WTC11 (cell line): ENCODE data around the gene PCGF3. TPM values are rescaled to one million over a fixed set of nuclear protein-coding genes. Genes with fewer than 3 reads are reported as not detected.

Experiments
- ATAC-seq: fragments of 200-7000 bp; cut with Tn5 transposase; 2 replicates; pipeline ENCODE4 v1.10.0; 2021; ENCODE audit warnings: mild to moderate bottlenecking, moderate library complexity
- CTCF ChIA-PET: fragments of 300-600 bp; sonication (Branson Sonifier 250); formaldehyde crosslinking; loops from one replicate; lab custom pipeline; 2021; ENCODE audit warnings: antibody characterized with exemption; lab: Charles Lee
- POLR2A ChIA-PET: fragments of 350-600 bp; sonication (Branson Sonifier 250); formaldehyde crosslinking; loops from one replicate; lab custom pipeline; 2021; ENCODE audit warnings: antibody characterized with exemption; lab: Charles Lee
- DNase-seq: peaks from one replicate; pipeline ENCODE4 v3.0.0; 2021; ENCODE audit warnings: low spot score
- H3K27ac Mint-ChIP-seq: 2 replicates; pipeline ENCODE4 v1.8.0; 2021; ENCODE audit warnings: mixed read lengths
- H3K27me3 Mint-ChIP-seq: 2 replicates; pipeline ENCODE4 v1.8.0; 2021; ENCODE audit warnings: low read depth, mild to moderate bottlenecking, moderate library complexity, mixed read lengths
- H3K36me3 Mint-ChIP-seq: 2 replicates; pipeline ENCODE4 v1.8.0; 2021; ENCODE audit warnings: mixed read lengths
- H3K4me1 Mint-ChIP-seq: 2 replicates; pipeline ENCODE4 v1.8.0; 2022; ENCODE audit warnings: mixed read lengths
- H3K4me3 Mint-ChIP-seq: 2 replicates; pipeline ENCODE4 v1.8.0; 2021; ENCODE audit warnings: mild to moderate bottlenecking, moderate library complexity, mixed read lengths
- H3K9me3 Mint-ChIP-seq: 2 replicates; pipeline ENCODE4 v1.8.0; 2021; ENCODE audit warnings: mixed read lengths
- ETV6 ChIP-seq: sonication (generic); formaldehyde crosslinking; IDR thresholded peaks from 2 replicates; pipeline ENCODE4 v1.8.1; 2022; ENCODE audit warnings: mild to moderate bottlenecking, missing genetic modification reagents
- GABPB1 ChIP-seq: sonication (generic); formaldehyde crosslinking; IDR thresholded peaks from 2 replicates; pipeline ENCODE4 v1.8.1; 2023; ENCODE audit warnings: mild to moderate bottlenecking, missing genetic modification reagents
- GRHL2 ChIP-seq: fragments of 250-450 bp; sonication (Bioruptor Pico); IDR thresholded peaks from 2 replicates; pipeline ENCODE4 v1.8.0; 2022; ENCODE audit warnings: mild to moderate bottlenecking, moderate library complexity; ENCODE audit not compliant: insufficient replicate concordance, severe bottlenecking
- SMAD4 ChIP-seq: sonication (generic); formaldehyde crosslinking; IDR thresholded peaks from 2 replicates; pipeline ENCODE4 v1.8.0; 2022; ENCODE audit warnings: mild to moderate bottlenecking, missing genetic modification reagents
- SP1 ChIP-seq: sonication (generic); formaldehyde crosslinking; conservative IDR thresholded peaks from 2 replicates; pipeline ENCODE4 v1.8.1; 2022; ENCODE audit warnings: missing genetic modification reagents
- TP53 ChIP-seq: sonication (generic); formaldehyde crosslinking; IDR thresholded peaks from 2 replicates; pipeline ENCODE4 v1.8.1; 2023; ENCODE audit warnings: mild to moderate bottlenecking, missing genetic modification reagents
- ZNF138 ChIP-seq: sonication (generic); formaldehyde crosslinking; conservative IDR thresholded peaks from 2 replicates; pipeline ENCODE4 v1.8.1; 2022; ENCODE audit warnings: mild to moderate bottlenecking, moderate library complexity, missing genetic modification reagents
- ZNF219 ChIP-seq: sonication (generic); formaldehyde crosslinking; IDR thresholded peaks from 2 replicates; pipeline ENCODE4 v1.8.0; 2023; ENCODE audit warnings: missing genetic modification reagents, mild to moderate bottlenecking, borderline replicate concordance
- total RNA-seq: library from RNA; stranded (reverse); gene quantifications from 3 replicates; pipeline ENCODE4 v1.2.3, GENCODE V29; 2021
- TF ChIP-seq, protein P1 (sequence below): fragments of 250-450 bp; sonication (Bioruptor Pico); IDR thresholded peaks from 2 replicates; pipeline ENCODE4 v2.1.2; 2022; ENCODE audit warnings: mild to moderate bottlenecking, moderate library complexity
- TF ChIP-seq, protein P2 (sequence below): sonication (generic); formaldehyde crosslinking; IDR thresholded peaks from 2 replicates; pipeline ENCODE4 v1.8.0; 2022; ENCODE audit warnings: missing genetic modification reagents
- TF ChIP-seq, protein P3 (sequence below): sonication (generic); formaldehyde crosslinking; IDR thresholded peaks from 2 replicates; pipeline ENCODE4 v1.8.0; 2022; ENCODE audit warnings: mild to moderate bottlenecking, missing genetic modification reagents
- TF ChIP-seq, protein P4 (sequence below): sonication (generic); formaldehyde crosslinking; IDR thresholded peaks from 2 replicates; pipeline ENCODE4 v1.8.1; 2022; ENCODE audit warnings: mild to moderate bottlenecking, missing genetic modification reagents, moderate library complexity, borderline replicate concordance
- TF ChIP-seq, protein P5 (sequence below): fragments of 250-450 bp; sonication (Bioruptor Pico); IDR thresholded peaks from 2 replicates; pipeline ENCODE4 v1.9.0; 2021; ENCODE audit warnings: mild to moderate bottlenecking, borderline replicate concordance

PCGF3 gene
- total RNA-seq, 1 experiment from 2014 or later, result 65.7 TPM

DNA sequence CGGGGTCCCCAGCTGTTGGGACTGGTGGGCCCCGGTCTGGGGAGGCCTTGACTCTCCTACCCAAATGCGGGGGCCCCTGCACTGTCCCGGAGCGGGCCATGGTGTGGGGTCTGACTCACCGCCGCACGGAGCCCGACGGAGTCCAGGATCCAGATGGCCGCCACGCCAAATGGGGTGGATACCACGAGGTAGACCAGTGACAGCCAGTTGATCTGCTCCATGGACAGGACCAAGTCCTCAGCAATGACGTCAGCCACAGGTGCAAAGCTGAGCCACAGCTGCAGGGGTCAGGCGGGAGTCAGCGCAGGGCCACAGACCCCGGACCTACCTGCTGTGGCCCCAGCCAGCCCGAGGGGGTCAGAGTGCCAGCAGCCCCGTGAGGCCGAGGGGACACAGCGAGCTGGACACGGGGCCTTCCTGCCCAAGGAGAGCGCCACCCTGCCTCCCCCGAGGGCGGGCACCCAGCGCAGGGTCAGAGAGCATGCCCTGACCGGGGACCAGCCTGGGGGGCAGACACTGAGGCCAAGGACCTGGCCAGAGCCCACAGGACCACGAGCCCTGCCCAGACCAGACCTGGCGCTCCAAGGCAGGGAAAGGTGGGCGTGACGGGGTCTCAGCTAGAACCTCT, 19.1 kb upstream of the PCGF3 start:
- DNase-seq, result no peak
- Mint-ChIP-seq H3K27ac (no peak overlapping the region), H3K4me3 (no peak overlapping the region), H3K36me3 (no peaks in the 10 kb centered on the region), H3K4me1 (peaks cover 12% of the 10 kb centered on the region), H3K27me3 (peaks cover 5% of the 10 kb centered on the region), H3K9me3 (no peaks in the 10 kb centered on the region)
- TF ChIP-seq, protein P1, sequence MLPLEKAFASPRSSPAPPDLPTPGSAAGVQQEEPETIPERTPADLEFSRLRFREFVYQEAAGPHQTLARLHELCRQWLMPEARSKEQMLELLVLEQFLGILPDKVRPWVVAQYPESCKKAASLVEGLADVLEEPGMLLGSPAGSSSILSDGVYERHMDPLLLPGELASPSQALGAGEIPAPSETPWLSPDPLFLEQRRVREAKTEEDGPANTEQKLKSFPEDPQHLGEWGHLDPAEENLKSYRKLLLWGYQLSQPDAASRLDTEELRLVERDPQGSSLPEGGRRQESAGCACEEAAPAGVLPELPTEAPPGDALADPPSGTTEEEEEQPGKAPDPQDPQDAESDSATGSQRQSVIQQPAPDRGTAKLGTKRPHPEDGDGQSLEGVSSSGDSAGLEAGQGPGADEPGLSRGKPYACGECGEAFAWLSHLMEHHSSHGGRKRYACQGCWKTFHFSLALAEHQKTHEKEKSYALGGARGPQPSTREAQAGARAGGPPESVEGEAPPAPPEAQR (CRISPR knock-in tag), result no peak
- no peak for TF ChIP-seq ETV6
- no peak for TF ChIP-seq GABPB1
- TF ChIP-seq, protein P2, sequence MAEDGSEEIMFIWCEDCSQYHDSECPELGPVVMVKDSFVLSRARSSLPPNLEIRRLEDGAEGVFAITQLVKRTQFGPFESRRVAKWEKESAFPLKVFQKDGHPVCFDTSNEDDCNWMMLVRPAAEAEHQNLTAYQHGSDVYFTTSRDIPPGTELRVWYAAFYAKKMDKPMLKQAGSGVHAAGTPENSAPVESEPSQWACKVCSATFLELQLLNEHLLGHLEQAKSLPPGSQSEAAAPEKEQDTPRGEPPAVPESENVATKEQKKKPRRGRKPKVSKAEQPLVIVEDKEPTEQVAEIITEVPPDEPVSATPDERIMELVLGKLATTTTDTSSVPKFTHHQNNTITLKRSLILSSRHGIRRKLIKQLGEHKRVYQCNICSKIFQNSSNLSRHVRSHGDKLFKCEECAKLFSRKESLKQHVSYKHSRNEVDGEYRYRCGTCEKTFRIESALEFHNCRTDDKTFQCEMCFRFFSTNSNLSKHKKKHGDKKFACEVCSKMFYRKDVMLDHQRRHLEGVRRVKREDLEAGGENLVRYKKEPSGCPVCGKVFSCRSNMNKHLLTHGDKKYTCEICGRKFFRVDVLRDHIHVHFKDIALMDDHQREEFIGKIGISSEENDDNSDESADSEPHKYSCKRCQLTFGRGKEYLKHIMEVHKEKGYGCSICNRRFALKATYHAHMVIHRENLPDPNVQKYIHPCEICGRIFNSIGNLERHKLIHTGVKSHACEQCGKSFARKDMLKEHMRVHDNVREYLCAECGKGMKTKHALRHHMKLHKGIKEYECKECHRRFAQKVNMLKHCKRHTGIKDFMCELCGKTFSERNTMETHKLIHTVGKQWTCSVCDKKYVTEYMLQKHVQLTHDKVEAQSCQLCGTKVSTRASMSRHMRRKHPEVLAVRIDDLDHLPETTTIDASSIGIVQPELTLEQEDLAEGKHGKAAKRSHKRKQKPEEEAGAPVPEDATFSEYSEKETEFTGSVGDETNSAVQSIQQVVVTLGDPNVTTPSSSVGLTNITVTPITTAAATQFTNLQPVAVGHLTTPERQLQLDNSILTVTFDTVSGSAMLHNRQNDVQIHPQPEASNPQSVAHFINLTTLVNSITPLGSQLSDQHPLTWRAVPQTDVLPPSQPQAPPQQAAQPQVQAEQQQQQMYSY (CRISPR knock-in tag), result no peak
- TF ChIP-seq SMAD4 (CRISPR knock-in tag), result no peak
- no peak for TF ChIP-seq ZNF138 (CRISPR knock-in tag)
- no peak for TF ChIP-seq ZNF219 (CRISPR knock-in tag)
- no peak for TF ChIP-seq GRHL2 (CRISPR knock-in tag)
- TF ChIP-seq, protein P3, sequence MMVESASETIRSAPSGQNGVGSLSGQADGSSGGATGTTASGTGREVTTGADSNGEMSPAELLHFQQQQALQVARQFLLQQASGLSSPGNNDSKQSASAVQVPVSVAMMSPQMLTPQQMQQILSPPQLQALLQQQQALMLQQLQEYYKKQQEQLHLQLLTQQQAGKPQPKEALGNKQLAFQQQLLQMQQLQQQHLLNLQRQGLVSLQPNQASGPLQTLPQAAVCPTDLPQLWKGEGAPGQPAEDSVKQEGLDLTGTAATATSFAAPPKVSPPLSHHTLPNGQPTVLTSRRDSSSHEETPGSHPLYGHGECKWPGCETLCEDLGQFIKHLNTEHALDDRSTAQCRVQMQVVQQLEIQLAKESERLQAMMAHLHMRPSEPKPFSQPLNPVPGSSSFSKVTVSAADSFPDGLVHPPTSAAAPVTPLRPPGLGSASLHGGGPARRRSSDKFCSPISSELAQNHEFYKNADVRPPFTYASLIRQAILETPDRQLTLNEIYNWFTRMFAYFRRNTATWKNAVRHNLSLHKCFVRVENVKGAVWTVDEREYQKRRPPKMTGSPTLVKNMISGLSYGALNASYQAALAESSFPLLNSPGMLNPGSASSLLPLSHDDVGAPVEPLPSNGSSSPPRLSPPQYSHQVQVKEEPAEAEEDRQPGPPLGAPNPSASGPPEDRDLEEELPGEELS (CRISPR knock-in tag), result no peak
- ATAC-seq, result no peak
- POLR2A ChIA-PET, result no interaction called here
- CTCF ChIA-PET, result interaction anchor here (0.8 to 3.5 kb wide), 6 partner anchors 12 to 125 kb away, joined by 3 to 67 read pairs (median 4); no protein-coding TSS in a partner anchor

DNA sequence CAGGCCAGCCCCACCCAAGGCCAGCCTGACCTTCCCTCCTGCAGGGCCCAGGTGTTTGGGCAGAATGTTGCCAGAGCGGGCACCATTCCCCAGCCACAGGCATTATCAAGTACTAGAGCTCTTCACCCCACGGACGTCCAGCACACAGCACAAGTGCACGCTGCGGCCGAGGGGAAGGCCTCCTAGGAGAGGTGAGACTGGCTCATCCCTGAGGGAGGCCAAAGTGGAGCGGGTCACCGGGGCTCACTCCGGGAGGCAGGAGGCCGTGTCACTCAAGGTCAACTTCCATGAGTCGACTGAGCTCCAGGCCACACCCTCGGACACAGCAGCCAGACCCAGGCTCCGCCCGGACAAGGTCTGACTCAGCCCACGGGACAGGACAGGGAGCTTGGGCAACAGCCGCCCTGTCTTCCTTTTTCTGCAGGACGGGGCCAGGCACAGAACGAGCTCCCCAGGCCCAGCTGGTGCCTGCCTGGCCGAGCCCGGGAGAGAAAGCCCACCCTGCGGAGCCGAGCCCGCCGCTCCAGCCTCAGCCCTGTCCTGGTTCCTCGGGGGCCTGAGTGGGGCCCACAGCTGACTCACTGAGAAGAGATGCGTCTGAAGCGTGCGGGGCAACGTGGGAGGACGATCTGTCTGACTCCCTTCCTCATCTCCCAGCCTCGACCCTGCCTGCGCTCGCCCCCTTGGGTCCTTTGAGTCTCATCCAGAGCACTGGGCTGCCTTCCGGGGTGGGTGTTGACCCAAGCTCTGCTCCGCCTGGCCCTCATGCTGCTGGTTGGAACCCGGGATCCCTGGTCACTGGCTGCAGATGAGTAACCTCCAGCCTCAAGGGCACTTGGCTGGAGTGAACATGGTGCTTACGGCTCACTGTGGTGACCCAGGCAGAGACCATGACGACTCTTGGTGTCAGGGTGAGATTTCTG, 18.3 kb upstream of the PCGF3 start:
- Mint-ChIP-seq H3K9me3 (no peaks in the 10 kb centered on the region), H3K4me3 (no peak overlapping the region), H3K4me1 (peaks cover 15% of the 10 kb centered on the region), H3K27me3 (peaks cover 5% of the 10 kb centered on the region), H3K36me3 (no peaks in the 10 kb centered on the region), H3K27ac (peak overlapping the region; percentile 63; the same call in 1 of the 2 replicates)
- DNase-seq, result no peak
- CTCF ChIA-PET, result interaction anchor here (0.8 to 1.9 kb wide), 5 partner anchors 13 to 126 kb away, joined by 3 to 6 read pairs (median 4); no protein-coding TSS in a partner anchor
- ATAC-seq, result no peak; the same call in 1 of the 2 replicates
- POLR2A ChIA-PET, result no interaction called here
- TF ChIP-seq TP53 (no peak), ETV6 (no peak), SP1 (CRISPR knock-in tag) (no peak)
- TF ChIP-seq, protein P4, sequence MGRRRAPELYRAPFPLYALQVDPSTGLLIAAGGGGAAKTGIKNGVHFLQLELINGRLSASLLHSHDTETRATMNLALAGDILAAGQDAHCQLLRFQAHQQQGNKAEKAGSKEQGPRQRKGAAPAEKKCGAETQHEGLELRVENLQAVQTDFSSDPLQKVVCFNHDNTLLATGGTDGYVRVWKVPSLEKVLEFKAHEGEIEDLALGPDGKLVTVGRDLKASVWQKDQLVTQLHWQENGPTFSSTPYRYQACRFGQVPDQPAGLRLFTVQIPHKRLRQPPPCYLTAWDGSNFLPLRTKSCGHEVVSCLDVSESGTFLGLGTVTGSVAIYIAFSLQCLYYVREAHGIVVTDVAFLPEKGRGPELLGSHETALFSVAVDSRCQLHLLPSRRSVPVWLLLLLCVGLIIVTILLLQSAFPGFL (CRISPR knock-in tag), result no peak
- TF ChIP-seq, protein P5, sequence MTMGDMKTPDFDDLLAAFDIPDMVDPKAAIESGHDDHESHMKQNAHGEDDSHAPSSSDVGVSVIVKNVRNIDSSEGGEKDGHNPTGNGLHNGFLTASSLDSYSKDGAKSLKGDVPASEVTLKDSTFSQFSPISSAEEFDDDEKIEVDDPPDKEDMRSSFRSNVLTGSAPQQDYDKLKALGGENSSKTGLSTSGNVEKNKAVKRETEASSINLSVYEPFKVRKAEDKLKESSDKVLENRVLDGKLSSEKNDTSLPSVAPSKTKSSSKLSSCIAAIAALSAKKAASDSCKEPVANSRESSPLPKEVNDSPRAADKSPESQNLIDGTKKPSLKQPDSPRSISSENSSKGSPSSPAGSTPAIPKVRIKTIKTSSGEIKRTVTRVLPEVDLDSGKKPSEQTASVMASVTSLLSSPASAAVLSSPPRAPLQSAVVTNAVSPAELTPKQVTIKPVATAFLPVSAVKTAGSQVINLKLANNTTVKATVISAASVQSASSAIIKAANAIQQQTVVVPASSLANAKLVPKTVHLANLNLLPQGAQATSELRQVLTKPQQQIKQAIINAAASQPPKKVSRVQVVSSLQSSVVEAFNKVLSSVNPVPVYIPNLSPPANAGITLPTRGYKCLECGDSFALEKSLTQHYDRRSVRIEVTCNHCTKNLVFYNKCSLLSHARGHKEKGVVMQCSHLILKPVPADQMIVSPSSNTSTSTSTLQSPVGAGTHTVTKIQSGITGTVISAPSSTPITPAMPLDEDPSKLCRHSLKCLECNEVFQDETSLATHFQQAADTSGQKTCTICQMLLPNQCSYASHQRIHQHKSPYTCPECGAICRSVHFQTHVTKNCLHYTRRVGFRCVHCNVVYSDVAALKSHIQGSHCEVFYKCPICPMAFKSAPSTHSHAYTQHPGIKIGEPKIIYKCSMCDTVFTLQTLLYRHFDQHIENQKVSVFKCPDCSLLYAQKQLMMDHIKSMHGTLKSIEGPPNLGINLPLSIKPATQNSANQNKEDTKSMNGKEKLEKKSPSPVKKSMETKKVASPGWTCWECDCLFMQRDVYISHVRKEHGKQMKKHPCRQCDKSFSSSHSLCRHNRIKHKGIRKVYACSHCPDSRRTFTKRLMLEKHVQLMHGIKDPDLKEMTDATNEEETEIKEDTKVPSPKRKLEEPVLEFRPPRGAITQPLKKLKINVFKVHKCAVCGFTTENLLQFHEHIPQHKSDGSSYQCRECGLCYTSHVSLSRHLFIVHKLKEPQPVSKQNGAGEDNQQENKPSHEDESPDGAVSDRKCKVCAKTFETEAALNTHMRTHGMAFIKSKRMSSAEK (CRISPR knock-in tag), result no peak
- TF ChIP-seq, protein P2 (CRISPR knock-in tag), result no peak
